Germinal center (tissue), 1 donor: ENCODE measurements around the gene ZFC3H1.
"Not testable (repeated sequence)": the region's sequence is repeated elsewhere in the genome, so short reads cannot be mapped to it uniquely, and the experiment has no call there.

ENCODE experiments used
- DNase-seq: peaks from one replicate; pipeline ENCODE4 v3.0.0; 2012; ENCODE audit warnings: mixed read lengths, low spot score

ZFC3H1 gene

DNA sequence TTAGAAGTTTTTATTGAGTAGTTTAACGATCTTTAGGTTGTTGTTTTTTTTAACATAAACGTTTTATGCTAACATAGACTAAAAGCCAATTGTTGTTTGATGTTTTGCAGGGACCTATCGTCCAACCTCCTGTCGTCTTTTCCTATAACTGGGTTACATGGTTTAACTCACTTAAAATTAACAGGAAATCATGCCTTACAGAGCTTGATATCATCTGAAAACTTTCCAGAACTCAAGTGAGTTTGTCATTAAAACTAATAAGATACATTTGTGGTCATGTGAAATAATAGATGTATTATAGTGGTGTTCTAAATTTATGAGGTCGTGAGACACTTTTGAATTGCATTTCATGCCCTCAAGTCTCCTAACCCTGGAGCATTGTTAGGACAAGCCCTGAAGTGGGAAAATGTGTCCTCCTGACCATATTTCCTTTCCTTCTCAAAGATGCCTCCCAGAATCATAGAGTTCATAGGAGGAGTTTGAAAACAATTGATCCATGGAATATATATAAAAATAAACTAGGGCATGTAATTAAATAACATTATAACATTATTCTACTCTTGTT lies 84.9 kb downstream of the ZFC3H1 start:
- DNase-seq: no peak

DNA sequence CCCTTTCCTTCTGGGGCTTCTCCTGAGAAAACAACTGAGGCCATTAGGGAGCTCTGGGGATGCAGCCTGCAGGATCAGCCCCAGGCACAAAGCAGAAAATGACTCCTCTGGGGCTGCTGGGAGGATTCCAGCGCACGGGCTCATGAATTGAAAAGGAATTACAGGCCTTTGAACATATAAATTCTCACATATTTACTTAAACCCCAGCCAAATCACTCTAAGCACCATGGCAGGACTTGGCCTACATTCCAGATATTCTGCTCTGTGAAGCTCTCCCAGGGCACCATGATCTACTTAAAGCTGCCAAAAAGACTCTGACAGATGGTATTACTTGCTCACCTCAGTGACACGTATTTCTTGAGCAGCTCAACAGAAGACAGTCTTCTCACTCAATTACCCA lies 87.2 kb downstream of the ZFC3H1 start:
- DNase-seq: no peak

DNA sequence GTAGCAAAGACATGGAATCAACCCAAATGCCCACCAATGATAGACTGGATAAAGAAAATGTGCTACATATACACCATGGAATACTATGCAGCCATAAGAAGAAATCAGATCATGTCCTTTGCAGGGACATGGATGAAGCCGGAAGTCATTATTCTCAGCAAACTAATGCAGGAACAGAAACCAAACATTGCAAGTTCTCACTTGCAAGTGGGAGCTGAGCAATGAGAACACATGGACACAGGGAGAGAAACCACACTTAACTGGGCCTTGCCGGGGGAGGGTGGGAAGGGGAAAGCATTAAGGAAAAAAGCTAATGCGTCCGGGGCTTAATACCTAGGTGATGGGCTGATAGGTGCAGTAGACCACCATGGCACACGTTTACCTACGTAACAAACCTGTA lies 93.8 kb downstream of the ZFC3H1 start:
- DNase-seq: not testable (repeated sequence)

DNA sequence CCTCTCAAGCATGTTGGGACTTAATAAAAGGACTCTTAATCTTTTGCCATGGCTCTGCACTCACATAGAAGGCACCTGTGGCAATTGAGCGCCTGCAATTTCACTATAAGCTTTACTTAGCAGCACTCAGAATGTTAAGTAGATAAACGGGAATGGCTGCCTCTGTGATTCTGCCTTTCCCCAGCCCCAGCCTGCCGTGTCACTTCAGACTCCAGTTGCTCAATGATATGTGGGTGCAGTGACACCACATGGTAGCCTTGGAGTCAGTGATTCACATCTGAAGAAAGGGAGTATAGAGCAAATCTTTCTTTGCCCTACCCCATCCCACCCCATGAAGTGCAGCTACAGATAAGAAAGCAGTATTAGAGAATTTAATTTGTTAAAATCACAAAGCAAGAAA lies 96.1 kb downstream of the ZFC3H1 start:
- no peak for DNase-seq

DNA sequence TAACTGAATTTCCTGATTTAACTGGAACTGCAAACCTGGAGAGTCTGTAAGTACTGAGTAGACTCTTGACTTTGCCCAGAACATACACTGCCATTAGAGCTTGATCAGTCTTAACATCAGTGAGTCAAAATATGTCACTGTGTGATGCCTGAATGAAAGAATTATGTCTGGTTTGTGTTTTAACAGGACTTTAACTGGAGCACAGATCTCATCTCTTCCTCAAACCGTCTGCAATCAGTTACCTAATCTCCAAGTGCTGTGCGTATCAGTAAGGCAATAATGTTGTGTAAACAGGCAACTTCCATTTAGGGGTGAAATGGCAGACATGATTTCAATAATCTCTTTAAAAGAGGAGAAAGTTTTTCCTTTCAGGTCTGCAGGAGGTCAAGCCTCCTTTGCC lies 97.0 kb downstream of the ZFC3H1 start:
- DNase-seq: no peak

DNA sequence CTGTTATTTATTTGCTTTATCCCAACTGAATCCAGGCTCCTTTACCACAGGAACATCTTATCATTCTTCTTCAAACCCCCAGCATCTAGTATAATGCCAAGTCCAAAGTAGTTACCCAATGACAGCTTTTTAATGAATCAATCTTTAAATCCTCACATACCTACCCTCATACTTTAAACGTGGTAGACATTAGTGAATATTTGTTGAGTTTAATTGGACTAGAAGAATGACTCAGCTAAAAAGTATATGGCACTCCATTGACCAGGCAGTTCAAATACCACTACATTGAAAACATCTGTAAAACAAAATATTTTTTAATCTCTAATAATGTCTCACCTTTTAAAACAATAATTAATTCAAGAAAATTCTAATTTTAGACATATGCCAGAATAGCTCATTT lies 98.1 kb downstream of the ZFC3H1 start:
- no peak for DNase-seq

DNA sequence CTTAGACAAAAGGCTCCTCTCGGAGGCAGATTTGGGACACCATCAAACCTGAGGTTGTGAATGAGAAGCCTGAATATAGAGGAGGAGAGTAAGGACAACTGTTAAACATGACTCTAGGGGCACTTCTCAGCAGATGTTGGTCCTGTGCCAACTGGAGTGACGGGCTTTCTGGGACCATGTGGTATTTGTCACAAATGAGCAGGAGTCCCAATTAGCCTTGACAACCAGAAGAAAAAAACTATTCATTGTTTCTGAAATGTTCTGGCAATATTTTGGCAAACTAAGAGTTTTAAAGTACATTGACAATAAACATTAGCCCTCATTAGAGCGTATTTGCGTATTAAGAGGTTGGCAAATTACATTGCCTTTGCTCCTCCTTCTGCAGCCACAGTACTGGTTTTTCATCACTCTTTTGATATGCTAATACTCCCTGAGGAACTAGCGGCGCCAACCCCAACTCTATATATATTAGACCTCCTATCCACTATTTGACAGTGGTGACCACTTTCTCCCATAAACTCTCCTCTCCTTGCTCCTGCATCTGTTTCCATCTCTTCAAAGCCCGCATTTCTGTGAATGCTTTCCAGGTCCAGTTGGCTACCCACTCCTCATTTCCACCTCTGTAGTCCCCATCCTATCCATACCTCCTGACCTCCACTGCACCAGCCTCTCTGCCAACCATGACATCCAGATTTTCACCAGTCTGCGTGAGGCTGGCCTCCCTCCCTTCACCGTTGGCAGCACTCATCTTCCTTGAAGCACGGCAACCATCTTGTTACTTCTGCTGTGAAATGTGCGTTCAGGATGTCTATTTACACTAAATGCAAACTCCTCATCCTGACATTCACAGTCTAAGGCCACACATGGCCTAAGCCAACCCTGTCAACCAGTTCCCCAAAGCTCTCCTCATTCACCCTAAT lies 100.7 kb downstream of the ZFC3H1 start:
- no peak for DNase-seq
